Astrocyte (in vitro differentiated cells and primary cell): ENCODE measurements around the gene EYS.

Experiments used
- CTCF ChIP-seq: IDR thresholded peaks from 2 replicates; pipeline ENCODE4 v1.5.1; 2011; ENCODE audit warnings: low read depth, mild to moderate bottlenecking, inconsistent platforms, low read length, moderate library complexity; ENCODE audit not compliant: insufficient read depth
- EZH2 ChIP-seq: IDR thresholded peaks from 2 replicates; pipeline ENCODE4 v1.6.1; 2012; ENCODE audit warnings: mild to moderate bottlenecking, low read length, inconsistent platforms; ENCODE audit not compliant: insufficient read depth

- TF ChIP-seq CTCF (no peak), EZH2 (no peak)
Measured at GRCh38 chr6:63912887-63913286, 1794.1 kb downstream of the EYS start.
